Activated naive CD4-positive, alpha-beta T cell treated with anti-CD3 and anti-CD28 coated beads, Interleukin-2, amount 10 ng/mL, durations not matched to agents 7 days and 5 days (primary cell): ENCODE results near the gene RALY.

Experiments used
- CTCF ChIA-PET: fragments of 350-600 bp; sonication (Branson Sonifier 250); formaldehyde crosslinking; loops from one replicate; lab custom pipeline; 2021; ENCODE audit warnings: antibody characterized with exemption; lab: Charles Lee
- DNase-seq: peaks from one replicate; pipeline ENCODE4 v3.0.0-alpha.2; 2020
- H3K27ac Mint-ChIP-seq: one replicate; pipeline ENCODE4 v1.8.0; 2021; ENCODE audit warnings: mild to moderate bottlenecking, moderate library complexity, mixed read lengths
- H3K27me3 Mint-ChIP-seq: one replicate; pipeline ENCODE4 v1.8.0; 2021; ENCODE audit warnings: mild to moderate bottlenecking, mixed read lengths
- H3K36me3 Mint-ChIP-seq: one replicate; pipeline ENCODE4 v1.8.0; 2021; ENCODE audit warnings: mixed read lengths
- H3K4me1 Mint-ChIP-seq: one replicate; pipeline ENCODE4 v1.8.0; 2021; ENCODE audit warnings: mixed read lengths
- H3K4me3 Mint-ChIP-seq: one replicate; pipeline ENCODE4 v1.8.0; 2021; ENCODE audit warnings: mild to moderate bottlenecking, moderate library complexity, mixed read lengths
- H3K9me3 Mint-ChIP-seq: one replicate; pipeline ENCODE4 v1.8.0; 2021; ENCODE audit warnings: mixed read lengths

RALY gene

GRCh38 chr20:34110025-34110744, 116.5 kb downstream of the RALY start:
- no peaks in the 10 kb centered on the region for H3K9me3 Mint-ChIP-seq
- peaks cover 44% of the 10 kb centered on the region for H3K36me3 Mint-ChIP-seq
- CTCF ChIA-PET: no interaction called here

DNA sequence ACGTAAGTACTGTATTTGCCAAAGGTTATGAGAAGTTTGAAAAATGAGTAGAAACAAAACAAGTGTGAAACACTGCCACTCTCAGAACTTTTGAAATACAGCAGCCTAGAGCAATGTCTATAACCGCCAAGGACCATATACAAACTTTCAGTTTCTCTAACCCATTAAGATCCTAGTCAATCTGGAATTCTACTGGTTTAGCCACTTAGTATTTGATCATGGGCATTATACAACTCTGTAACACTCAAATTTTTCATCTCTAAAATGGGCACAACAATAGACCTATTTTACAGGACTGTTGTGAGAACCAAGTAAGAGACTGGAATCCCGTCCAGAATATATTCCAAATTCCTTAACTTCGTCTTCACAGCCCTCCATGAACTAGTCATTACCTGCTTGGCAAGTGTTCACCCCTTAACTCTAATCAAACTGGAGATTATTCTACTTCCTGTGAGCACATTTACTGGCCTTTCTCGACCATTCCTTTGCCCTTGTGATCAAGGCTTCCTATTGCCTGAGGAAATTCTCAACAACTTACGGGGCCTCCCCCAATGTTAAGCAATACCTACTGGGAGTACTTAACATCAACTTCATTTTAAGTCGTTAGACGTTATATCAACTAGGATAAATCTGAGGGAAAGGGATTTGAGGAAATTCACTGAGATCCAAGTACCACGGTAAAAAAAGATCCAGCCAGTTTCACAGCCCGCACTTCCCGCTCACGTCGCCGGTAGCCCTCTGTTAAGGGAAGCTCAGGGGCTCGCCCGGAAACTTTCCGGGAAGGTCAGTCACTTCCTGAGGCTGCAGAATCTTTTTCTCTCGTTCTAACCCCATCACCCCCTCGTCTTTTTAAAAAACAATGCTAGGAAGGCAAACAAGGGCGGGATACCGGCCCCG, 117.3 kb downstream of the RALY start:
- Mint-ChIP-seq H3K27ac (peak overlapping the region; percentile 97), H3K4me1 (peaks cover 48% of the 10 kb centered on the region), H3K36me3 (peaks cover 38% of the 10 kb centered on the region), H3K27me3 (peaks cover 5% of the 10 kb centered on the region), H3K9me3 (no peaks in the 10 kb centered on the region), H3K4me3 (peak overlapping the region; percentile 91)
- DNase-seq: no peak
- CTCF ChIA-PET: interaction anchor here (1.0 to 1.1 kb wide), 2 partner anchors 42 to 196 kb away, joined by 3 read pairs; no protein-coding TSS in a partner anchor

More at GRCh38 chr20:34110025-34110744, 116.5 kb downstream of the RALY start:
- H3K27ac Mint-ChIP-seq: peak overlapping the region; percentile 97
- peak overlapping the region; percentile 91 for H3K4me3 Mint-ChIP-seq
- H3K4me1 Mint-ChIP-seq: peaks cover 56% of the 10 kb centered on the region
- H3K27me3 Mint-ChIP-seq: peaks cover 4% of the 10 kb centered on the region
- DNase-seq: no peak

GRCh38 chr20:34111702-34112599, 118.2 kb downstream of the RALY start, which contains the start of gene EIF2S2:
Gene EIF2S2 (minus strand): TSS chr20:34112243. CDS start chr20:34112110, 133 bp downstream.
- H3K4me1 Mint-ChIP-seq: peaks cover 39% of the 10 kb centered on the region
- CTCF ChIA-PET: interaction anchor here (0.7 to 2.4 kb wide), 7 partner anchors 8 to 318 kb away, joined by 3 to 9 read pairs (median 3); no protein-coding TSS in a partner anchor
- peak; percentile 96 for DNase-seq
- H3K36me3 Mint-ChIP-seq: peaks cover 32% of the 10 kb centered on the region
- H3K27ac Mint-ChIP-seq: peak within 1 kb of the TSS; percentile 97
- peaks cover 11% of the 10 kb centered on the region for H3K27me3 Mint-ChIP-seq
- peak within 1 kb of the TSS; percentile 91 for H3K4me3 Mint-ChIP-seq
- no peaks in the 10 kb centered on the region for H3K9me3 Mint-ChIP-seq

DNA sequence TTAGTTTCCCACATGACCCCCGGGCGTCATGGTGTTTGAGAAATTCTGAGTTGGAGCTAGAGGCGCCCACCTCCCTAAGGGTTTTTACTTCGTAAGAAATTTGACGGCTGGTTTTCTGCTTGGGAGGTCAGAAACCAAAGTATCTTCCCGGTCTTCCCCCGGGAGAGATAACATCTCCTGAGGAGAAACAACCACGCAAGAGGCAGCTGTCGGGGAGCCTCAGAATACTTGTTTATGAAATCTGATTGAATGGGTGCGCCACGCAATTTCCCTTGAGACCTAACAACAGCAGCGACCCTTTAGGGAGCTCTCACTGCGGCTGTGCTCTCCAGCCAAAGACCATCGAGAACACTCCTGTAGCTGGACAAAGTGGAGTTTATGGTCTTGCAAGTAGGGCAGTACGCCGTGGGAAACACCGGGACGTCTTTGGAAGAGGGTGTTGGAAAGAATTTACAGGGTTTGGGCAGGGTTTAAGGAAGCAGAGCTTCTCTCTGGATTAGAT, 118.9 kb downstream of the RALY start:
- CTCF ChIA-PET: interaction anchor here (0.7 to 2.4 kb wide), 5 partner anchors 9 to 319 kb away, joined by 3 to 9 read pairs (median 3); no protein-coding TSS in a partner anchor
- peaks cover 11% of the 10 kb centered on the region for H3K27me3 Mint-ChIP-seq
- H3K36me3 Mint-ChIP-seq: peaks cover 29% of the 10 kb centered on the region
- H3K27ac Mint-ChIP-seq: peak overlapping the region; percentile 97
- no peaks in the 10 kb centered on the region for H3K9me3 Mint-ChIP-seq
- peaks cover 32% of the 10 kb centered on the region for H3K4me1 Mint-ChIP-seq
- peak overlapping the region; percentile 91 for H3K4me3 Mint-ChIP-seq
- no peak for DNase-seq

- CTCF ChIA-PET: no interaction called here
- Mint-ChIP-seq H3K9me3 (no peaks in the 10 kb centered on the region), H3K4me3 (no peak overlapping the region), H3K36me3 (peaks cover 11% of the 10 kb centered on the region), H3K27ac (no peak overlapping the region), H3K4me1 (peaks cover 11% of the 10 kb centered on the region), H3K27me3 (peaks cover 17% of the 10 kb centered on the region)
- DNase-seq: no peak
Measured at GRCh38 chr20:34114809-34115208, 121.1 kb downstream of the RALY start.

DNA sequence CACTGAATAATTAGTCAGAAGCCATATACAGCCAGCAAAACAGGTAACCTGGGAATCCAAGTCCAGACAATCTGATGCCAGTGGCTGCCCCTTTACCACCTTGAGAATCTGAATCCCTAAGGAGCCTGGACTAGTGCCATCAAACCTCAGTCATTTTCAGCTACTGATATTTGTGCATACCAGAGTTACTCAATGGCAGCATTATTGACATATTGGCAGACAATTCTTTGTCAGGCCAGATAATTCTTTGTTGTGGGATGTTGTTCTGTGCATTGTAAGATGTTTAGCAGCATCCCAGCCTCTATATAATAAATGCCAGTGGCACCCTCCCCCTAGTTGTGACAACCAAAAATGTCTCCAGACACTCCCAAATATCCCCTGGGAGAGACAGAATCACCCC, 121.5 kb downstream of the RALY start:
- Mint-ChIP-seq H3K4me3 (no peak overlapping the region), H3K4me1 (peaks cover 8% of the 10 kb centered on the region), H3K27me3 (peaks cover 21% of the 10 kb centered on the region), H3K9me3 (no peaks in the 10 kb centered on the region), H3K36me3 (peaks cover 9% of the 10 kb centered on the region), H3K27ac (no peak overlapping the region)
- no peak for DNase-seq
- CTCF ChIA-PET: no interaction called here

DNA sequence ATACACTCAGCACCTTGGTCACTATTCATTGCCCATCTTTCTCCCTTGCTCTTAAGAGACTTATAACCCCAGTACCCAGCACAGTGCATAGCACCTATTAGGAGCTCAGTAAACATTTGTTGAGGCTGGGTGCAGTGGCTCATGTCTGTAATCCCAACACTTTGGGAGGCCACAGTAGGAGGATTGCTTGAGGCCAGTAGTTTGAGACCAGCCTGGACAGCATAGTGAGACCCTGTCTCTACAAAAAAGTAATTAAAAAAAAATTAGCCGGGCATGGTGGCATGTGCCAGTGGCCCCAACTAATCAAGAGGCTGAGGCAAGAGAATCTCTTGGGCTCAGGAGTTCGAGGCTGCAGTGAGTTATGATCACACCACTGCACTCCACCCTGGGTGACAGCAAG, 126.5 kb downstream of the RALY start:
- Mint-ChIP-seq H3K9me3 (no peaks in the 10 kb centered on the region), H3K4me1 (peaks cover 13% of the 10 kb centered on the region), H3K27ac (no peak overlapping the region), H3K27me3 (peaks cover 18% of the 10 kb centered on the region), H3K4me3 (no peak overlapping the region), H3K36me3 (no peaks in the 10 kb centered on the region)
- CTCF ChIA-PET: no interaction called here
- no peak for DNase-seq

DNA sequence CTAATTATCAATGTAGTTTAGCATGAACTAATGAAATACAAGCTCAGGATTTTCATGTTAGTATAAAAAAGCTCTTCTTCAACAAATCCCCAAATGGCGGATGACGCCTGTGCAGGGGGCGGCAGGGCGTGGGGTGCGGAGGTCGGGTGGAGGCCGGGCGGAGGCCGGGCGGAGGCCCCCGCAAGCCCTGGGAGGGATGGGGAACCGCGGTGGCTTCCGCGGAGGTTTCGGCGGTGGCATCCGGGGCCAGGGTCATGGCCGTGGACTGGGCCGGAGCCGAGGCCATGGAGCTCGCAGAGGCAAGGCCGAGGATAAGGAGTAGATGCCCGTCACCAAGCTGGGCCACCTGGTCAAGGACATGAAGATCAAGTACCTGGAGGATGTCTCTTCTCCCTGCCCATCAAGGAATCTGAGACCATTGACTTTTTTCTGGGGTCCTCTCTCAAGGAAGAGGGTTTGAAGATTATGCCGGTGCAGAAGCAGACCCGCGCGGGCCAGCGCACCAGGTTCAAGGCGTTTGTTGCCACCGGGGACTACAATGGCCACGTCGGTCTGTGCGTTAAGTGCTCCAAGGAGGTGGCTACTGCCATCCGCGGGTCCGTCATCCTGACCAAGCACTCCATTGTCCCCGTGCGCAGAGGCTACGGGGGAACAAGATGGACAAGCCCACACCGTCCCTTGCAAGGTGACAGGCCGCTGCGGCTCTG, 128.7 kb downstream of the RALY start:
- no peak for DNase-seq
- Mint-ChIP-seq H3K4me3 (no peak overlapping the region), H3K36me3 (no peaks in the 10 kb centered on the region), H3K27ac (no peak overlapping the region), H3K4me1 (peaks cover 13% of the 10 kb centered on the region), H3K27me3 (peaks cover 20% of the 10 kb centered on the region), H3K9me3 (no peaks in the 10 kb centered on the region)
- CTCF ChIA-PET: interaction anchor here (1.4 kb wide), 1 partner anchor 53 kb away, joined by 3 read pairs; no protein-coding TSS in a partner anchor

DNA sequence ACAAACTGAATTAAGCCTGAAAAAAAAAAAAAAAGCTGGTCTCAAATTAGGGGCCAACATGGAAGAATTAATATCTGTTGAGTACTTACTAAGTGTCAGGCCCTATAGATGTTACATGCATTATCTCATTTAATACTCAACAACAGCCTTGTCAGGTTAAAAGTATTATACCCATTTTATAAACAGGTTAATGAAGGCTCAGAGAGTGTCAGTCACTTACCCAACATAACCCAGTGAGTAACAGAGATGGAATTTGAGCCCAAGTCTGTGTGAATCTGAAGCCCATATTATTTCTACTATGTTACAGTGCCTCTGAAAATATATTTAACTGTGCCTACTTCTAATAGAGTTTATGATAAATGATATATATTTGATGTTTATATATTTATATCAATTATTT, 129.6 kb downstream of the RALY start:
- CTCF ChIA-PET: no interaction called here
- Mint-ChIP-seq H3K27me3 (peaks cover 25% of the 10 kb centered on the region), H3K4me1 (peaks cover 13% of the 10 kb centered on the region), H3K36me3 (no peaks in the 10 kb centered on the region), H3K9me3 (no peaks in the 10 kb centered on the region), H3K27ac (no peak overlapping the region), H3K4me3 (no peak overlapping the region)
- DNase-seq: no peak

- no peak overlapping the region for H3K27ac Mint-ChIP-seq
- CTCF ChIA-PET: interaction anchor here (1.1 to 1.5 kb wide), 2 partner anchors 56 to 210 kb away, joined by 4 read pairs; no protein-coding TSS in a partner anchor
- DNase-seq: no peak
- H3K27me3 Mint-ChIP-seq: peaks cover 22% of the 10 kb centered on the region
- no peak overlapping the region for H3K4me3 Mint-ChIP-seq
- H3K9me3 Mint-ChIP-seq: no peaks in the 10 kb centered on the region
- no peaks in the 10 kb centered on the region for H3K36me3 Mint-ChIP-seq
- peaks cover 16% of the 10 kb centered on the region for H3K4me1 Mint-ChIP-seq
Measured at GRCh38 chr20:34124469-34125249, 130.9 kb downstream of the RALY start.

GRCh38 chr20:34127792-34128191, 134.1 kb downstream of the RALY start:
- CTCF ChIA-PET: interaction anchor here (0.6 to 2.5 kb wide), 2 partner anchors 15 to 265 kb away, joined by 3 to 9 read pairs; partner anchors contain the start of gene EIF2S2
- H3K27me3 Mint-ChIP-seq: peaks cover 23% of the 10 kb centered on the region

GRCh38 chr20:34129518-34130162, 135.9 kb downstream of the RALY start:
- Mint-ChIP-seq H3K4me3 (no peak overlapping the region), H3K4me1 (peaks cover 8% of the 10 kb centered on the region), H3K36me3 (no peaks in the 10 kb centered on the region), H3K27ac (no peak overlapping the region), H3K9me3 (no peaks in the 10 kb centered on the region), H3K27me3 (peaks cover 23% of the 10 kb centered on the region)
- peak; percentile 66 for DNase-seq
- CTCF ChIA-PET: interaction anchor here (0.7 to 2.5 kb wide), 15 partner anchors 9 to 302 kb away, joined by 3 to 15 read pairs (median 4); partner anchors contain the start of gene EIF2S2

More at GRCh38 chr20:34127792-34128191, 134.1 kb downstream of the RALY start:
- Mint-ChIP-seq H3K4me3 (no peak overlapping the region), H3K9me3 (no peaks in the 10 kb centered on the region), H3K27ac (no peak overlapping the region), H3K36me3 (no peaks in the 10 kb centered on the region), H3K4me1 (peaks cover 14% of the 10 kb centered on the region)
- DNase-seq: no peak
